Neural cell (in vitro differentiated cells): ENCODE results near the gene LENEP.

Experiments used
- CTCF ChIP-seq: fragments of 450-650 bp; IDR thresholded peaks from 2 replicates; pipeline ENCODE4 v1.5.1; 2014; ENCODE audit warnings: antibody characterized with exemption, mild to moderate bottlenecking, moderate library complexity; ENCODE audit not compliant: poor library complexity, severe bottlenecking
- RAD21 ChIP-seq: fragments of 450-650 bp; conservative IDR thresholded peaks from 2 replicates; pipeline ENCODE4 v1.6.1; 2014; ENCODE audit warnings: antibody characterized with exemption, mild to moderate bottlenecking, moderate library complexity

- TF ChIP-seq RAD21, result no peak
- no peak for TF ChIP-seq CTCF
Measured at GRCh38 chr1:154969860-154970452, 23.4 kb upstream of the LENEP start.
